H9 (cell line): ENCODE measurements around the gene UST. TPM values are rescaled to one million over a fixed set of nuclear protein-coding genes. Genes with fewer than 3 reads are reported as not detected.

Experiments
- DNase-seq: peaks from one replicate; pipeline ENCODE4 v3.0.0-alpha.2; 2017
- H2AFZ ChIP-seq: one replicate; pipeline ENCODE4 v1.6.1; 2013; ENCODE audit warnings: mild to moderate bottlenecking, low read length, control low read depth, moderate library complexity
- H2AK5ac ChIP-seq: 2 replicates; pipeline ENCODE4 v1.6.1; 2013; ENCODE audit warnings: low read length, control low read depth, mixed read lengths; ENCODE audit not compliant: insufficient read length
- H2BK120ac ChIP-seq: one replicate; pipeline ENCODE4 v1.6.1; 2013; ENCODE audit warnings: low read depth, mild to moderate bottlenecking, low read length, control low read depth, inconsistent platforms; ENCODE audit not compliant: poor library complexity, severe bottlenecking
- H2BK12ac ChIP-seq: 2 replicates; pipeline ENCODE4 v1.6.1; 2013; ENCODE audit warnings: low read length, control low read depth, mixed read lengths, low read depth; ENCODE audit not compliant: insufficient read length
- H2BK15ac ChIP-seq: 2 replicates; pipeline ENCODE4 v1.6.1; 2013; ENCODE audit warnings: low read depth, low read length, control low read depth
- H2BK20ac ChIP-seq: one replicate; pipeline ENCODE4 v1.6.1; 2013; ENCODE audit warnings: low read depth, mild to moderate bottlenecking, low read length, control low read depth, inconsistent platforms; ENCODE audit not compliant: poor library complexity, severe bottlenecking
- H2BK5ac ChIP-seq: 2 replicates; pipeline ENCODE4 v1.6.1; 2013; ENCODE audit warnings: low read length, control low read depth, mixed read lengths; ENCODE audit not compliant: insufficient read length
- H3K14ac ChIP-seq: 2 replicates; pipeline ENCODE4 v1.6.1; 2013; ENCODE audit warnings: low read length, control low read depth; ENCODE audit not compliant: insufficient read depth
- H3K18ac ChIP-seq: 2 replicates; pipeline ENCODE4 v1.6.1; 2013; ENCODE audit warnings: low read depth, mild to moderate bottlenecking, mixed read lengths, low read length, control low read depth; ENCODE audit not compliant: insufficient read length
- H3K23ac ChIP-seq: 2 replicates; pipeline ENCODE4 v1.6.1; 2013; ENCODE audit warnings: low read length, control low read depth, mixed read lengths, low read depth; ENCODE audit not compliant: insufficient read length
- H3K23me2 ChIP-seq: 2 replicates; pipeline ENCODE4 v1.6.1; 2013; ENCODE audit warnings: low read depth, mild to moderate bottlenecking, mixed read lengths, low read length, control low read depth; ENCODE audit not compliant: insufficient read length, poor library complexity, severe bottlenecking
- H3K27ac ChIP-seq: 2 replicates; pipeline ENCODE4 v1.5.1; 2013; ENCODE audit warnings: low read length, control low read depth, mixed read lengths, low read depth; ENCODE audit not compliant: insufficient read length
- H3K27me3 ChIP-seq: 2 replicates; pipeline ENCODE4 v1.6.1; 2013; ENCODE audit warnings: low read length, control low read depth, inconsistent platforms; ENCODE audit not compliant: insufficient read depth
- H3K4ac ChIP-seq: 2 replicates; pipeline ENCODE4 v1.6.1; 2013; ENCODE audit warnings: low read depth, mild to moderate bottlenecking, control low read depth, inconsistent platforms, low read length, moderate library complexity
- H3K4me1 ChIP-seq: 2 replicates; pipeline ENCODE4 v1.6.1; 2013; ENCODE audit warnings: low read length, control low read depth, inconsistent platforms; ENCODE audit not compliant: insufficient read depth
- H3K4me2 ChIP-seq: 2 replicates; pipeline ENCODE4 v1.6.1; 2013; ENCODE audit warnings: low read length, control low read depth, mixed read lengths; ENCODE audit not compliant: insufficient read length, insufficient read depth
- H3K56ac ChIP-seq: 2 replicates; pipeline ENCODE4 v1.6.1; 2013; ENCODE audit warnings: low read depth, mild to moderate bottlenecking, mixed read lengths, low read length, control low read depth; ENCODE audit not compliant: insufficient read length
- H3K79me1 ChIP-seq: 2 replicates; pipeline ENCODE4 v1.6.1; 2013; ENCODE audit warnings: low read depth, mild to moderate bottlenecking, moderate library complexity, low read length, control low read depth, inconsistent platforms; ENCODE audit not compliant: insufficient read depth, poor library complexity, severe bottlenecking
- H3K79me2 ChIP-seq: 2 replicates; pipeline ENCODE4 v1.6.1; 2013; ENCODE audit warnings: low read length, control low read depth, inconsistent platforms; ENCODE audit not compliant: insufficient read depth
- H3K9ac ChIP-seq: 2 replicates; pipeline ENCODE4 v1.6.1; 2013; ENCODE audit warnings: low read length, control low read depth, mixed read lengths; ENCODE audit not compliant: insufficient read length; ENCODE audit errors: extremely low read depth
- H3K9me3 ChIP-seq: one replicate; pipeline ENCODE4 v1.6.1; 2013; ENCODE audit warnings: low read depth, low read length, inconsistent platforms; ENCODE audit not compliant: control insufficient read depth
- H3T11ph ChIP-seq: one replicate; pipeline ENCODE4 v1.6.1; 2013; ENCODE audit warnings: mild to moderate bottlenecking, low read length, control low read depth, inconsistent platforms
- H4K20me1 ChIP-seq: one replicate; pipeline ENCODE4 v1.6.1; 2013; ENCODE audit not compliant: control insufficient read depth, insufficient read length, insufficient read depth
- H4K5ac ChIP-seq: 2 replicates; pipeline ENCODE4 v1.6.1; 2013; ENCODE audit warnings: low read depth, mild to moderate bottlenecking, mixed read lengths, low read length, control low read depth; ENCODE audit not compliant: insufficient read length
- H4K8ac ChIP-seq: replicated peaks from 2 replicates; pipeline ENCODE4 v1.6.1; 2013; ENCODE audit warnings: low read length, control low read depth, mixed read lengths, low read depth; ENCODE audit not compliant: insufficient read length
- H4K91ac ChIP-seq: 2 replicates; pipeline ENCODE4 v1.6.1; 2013; ENCODE audit warnings: low read depth, mild to moderate bottlenecking, moderate library complexity, mixed read lengths, low read length, control low read depth; ENCODE audit not compliant: insufficient read length
- H3K27ac Mint-ChIP-seq, 3 experiments: 2 replicates in 2 of 3; 3 replicates in 1 of 3; pipeline ENCODE4 v1.8.0; 2020 to 2021; ENCODE audit warnings: mixed read lengths in 3 of 3, mild to moderate bottlenecking in 1 of 3, moderate library complexity in 1 of 3
- H3K27me3 Mint-ChIP-seq: 2 replicates; pipeline ENCODE4 v1.8.0; 2021; ENCODE audit warnings: low read depth, mild to moderate bottlenecking, moderate library complexity, mixed read lengths
- H3K36me3 Mint-ChIP-seq, 3 experiments: 2 replicates in 2 of 3; 3 replicates in 1 of 3; pipeline ENCODE4 v1.8.0; 2020 to 2021; ENCODE audit warnings: low read depth in 3 of 3, mixed read lengths in 3 of 3; ENCODE audit not compliant: insufficient read depth in 1 of 3
- H3K4me1 Mint-ChIP-seq, 2 experiments: 2 replicates each; pipeline ENCODE4 v1.8.0; 2020; ENCODE audit warnings: mixed read lengths in 2 of 2
- H3K4me3 Mint-ChIP-seq, 2 experiments: 2 replicates in 1 of 2; 3 replicates in 1 of 2; pipeline ENCODE4 v1.8.0; 2020 to 2021; ENCODE audit warnings: mild to moderate bottlenecking in 2 of 2, mixed read lengths in 2 of 2, moderate library complexity in 1 of 2
- H3K9me3 Mint-ChIP-seq, 2 experiments: 2 replicates in 1 of 2; 3 replicates in 1 of 2; pipeline ENCODE4 v1.8.0; 2020; ENCODE audit warnings: mild to moderate bottlenecking in 2 of 2, mixed read lengths in 2 of 2, moderate library complexity in 1 of 2
- CTCF ChIP-seq: fragments of 200-600 bp; sonication (generic); conservative IDR thresholded peaks from 3 replicates; pipeline ENCODE4 v1.8.0; 2021; ENCODE audit warnings: antibody characterized with exemption, mild to moderate bottlenecking
- WGBS: extraction: QIAGEN DNeasy Blood & Tissue Kit; methylation state at CpG from one replicate; pipeline ENCODE4 v1.1.7; 2013; ENCODE audit warnings: missing lambda C conversion rate, low lambda C conversion rate, mixed read lengths; ENCODE audit not compliant: insufficient read length; ENCODE audit errors: extremely low coverage; 5-methylcytosine and 5-hydroxymethylcytosine counted together
- total RNA-seq: library from RNA; stranded (reverse); gene quantifications from 2 replicates; pipeline ENCODE4 v1.2.1, GENCODE V29; 2021

Gene UST
- total RNA-seq, 1 experiment from 2014 or later = 14.4 TPM

GRCh38 chr6:149062653-149063348, 316.0 kb downstream of the UST start:
- Histone ChIP-seq H3K14ac (no peak overlapping the region), H3K23ac (no peak overlapping the region), H4K20me1 (no peaks in the 10 kb centered on the region), H3K9me3 (no peaks in the 10 kb centered on the region), H3K4ac (no peak overlapping the region), H3K56ac (no peak overlapping the region), H3K27ac (no peak overlapping the region), H2AFZ (no peak overlapping the region), H2BK120ac (no peak overlapping the region), H3K27me3 (no peaks in the 10 kb centered on the region), H3K79me1 (no peaks in the 10 kb centered on the region), H2BK5ac (no peak overlapping the region), H4K8ac (no peak overlapping the region), H3K18ac (no peak overlapping the region), H2BK12ac (no peak overlapping the region), H3K9ac (no peak overlapping the region), H2BK20ac (no peak overlapping the region), H2BK15ac (no peak overlapping the region), H2AK5ac (no peak overlapping the region), H3T11ph (no peak overlapping the region), H3K79me2 (no peaks in the 10 kb centered on the region), H4K5ac (no peak overlapping the region), H3K4me2 (no peak overlapping the region), H3K23me2 (no peaks in the 10 kb centered on the region), H3K4me1 (no peaks in the 10 kb centered on the region), H4K91ac (no peak overlapping the region)
- DNase-seq = no peak
- no peaks in the 10 kb centered on the region for H3K27me3 Mint-ChIP-seq
- no peak for TF ChIP-seq CTCF
- H3K9me3 Mint-ChIP-seq = no peaks in the 10 kb centered on the region
- no peak overlapping the region for H3K27ac Mint-ChIP-seq
- no peak overlapping the region for H3K4me3 Mint-ChIP-seq
- H3K36me3 Mint-ChIP-seq = no peaks in the 10 kb centered on the region; a peak in 1 of 7 replicates
- WGBS = no CpG with 5 or more reads among the region's 5 CpGs
- peaks cover 9 to 11% of the 10 kb centered on the region in 2 experiments for H3K4me1 Mint-ChIP-seq
